ENCODE results near the gene FAM50A. TPM values are rescaled to one million over a fixed set of nuclear protein-coding genes. Genes with fewer than 3 reads are reported as not detected.

FAM50A gene
- total and polyA plus RNA-seq, 2 donors (not counting 1 experiment from before 2014, with no cell fraction given), result 44.5 to 79.8 TPM

GRCh38 chrX:154472685-154473632 is 29.0 kb downstream of the FAM50A start:
- 83% methylated on average over 17 of the region's 28 CpGs for WGBS (ENCODE audit: insufficient coverage)
- H4K20me1 ChIP-seq (ENCODE audit: control insufficient read depth, insufficient read depth, low read length, poor library complexity, severe bottlenecking), result no peaks in the 10 kb centered on the region
- peaks cover 0 to 18% of the 10 kb centered on the region in 2 experiments for H3K36me3 ChIP-seq (replicated peaks in 1 of 2; ENCODE audit: control extremely low read depth in 1 of 2, control insufficient read depth in 1 of 2, extremely low read depth in 1 of 2, insufficient read depth in 2 of 2, low read length in 1 of 2)
- no peak for DNase-seq
- H3K79me2 ChIP-seq (ENCODE audit: control insufficient read depth, insufficient read depth, low read length), result no peaks in the 10 kb centered on the region
- no peak overlapping the region for H3K9ac ChIP-seq (ENCODE audit: low read length)
- Mint-ChIP-seq H3K9me3 (ENCODE audit: insufficient read depth) (no peaks in the 10 kb centered on the region), H3K4me1 (peaks cover 2% of the 10 kb centered on the region), H3K27ac (no peak overlapping the region), H3K27me3 (no peaks in the 10 kb centered on the region), H3K4me3 (no peak overlapping the region)
- peaks cover 0 to 3% of the 10 kb centered on the region in 2 donors for H3K4me1 ChIP-seq (ENCODE audit: control insufficient read depth in 2 of 2, insufficient read depth in 2 of 2, low read length in 2 of 2)
- CTCF ChIA-PET, result no interaction called here
- TF ChIP-seq, protein P1, sequence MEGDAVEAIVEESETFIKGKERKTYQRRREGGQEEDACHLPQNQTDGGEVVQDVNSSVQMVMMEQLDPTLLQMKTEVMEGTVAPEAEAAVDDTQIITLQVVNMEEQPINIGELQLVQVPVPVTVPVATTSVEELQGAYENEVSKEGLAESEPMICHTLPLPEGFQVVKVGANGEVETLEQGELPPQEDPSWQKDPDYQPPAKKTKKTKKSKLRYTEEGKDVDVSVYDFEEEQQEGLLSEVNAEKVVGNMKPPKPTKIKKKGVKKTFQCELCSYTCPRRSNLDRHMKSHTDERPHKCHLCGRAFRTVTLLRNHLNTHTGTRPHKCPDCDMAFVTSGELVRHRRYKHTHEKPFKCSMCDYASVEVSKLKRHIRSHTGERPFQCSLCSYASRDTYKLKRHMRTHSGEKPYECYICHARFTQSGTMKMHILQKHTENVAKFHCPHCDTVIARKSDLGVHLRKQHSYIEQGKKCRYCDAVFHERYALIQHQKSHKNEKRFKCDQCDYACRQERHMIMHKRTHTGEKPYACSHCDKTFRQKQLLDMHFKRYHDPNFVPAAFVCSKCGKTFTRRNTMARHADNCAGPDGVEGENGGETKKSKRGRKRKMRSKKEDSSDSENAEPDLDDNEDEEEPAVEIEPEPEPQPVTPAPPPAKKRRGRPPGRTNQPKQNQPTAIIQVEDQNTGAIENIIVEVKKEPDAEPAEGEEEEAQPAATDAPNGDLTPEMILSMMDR (IDR thresholded peaks at IDR 0.05), result no peak
- no peak for TF ChIP-seq EZH2 (IDR thresholded peaks at IDR 0.05; ENCODE audit: borderline replicate concordance, insufficient read depth, low read depth, low read length, poor library complexity, severe bottlenecking)
- intact Hi-C loops (cut with micrococcal nuclease), result no loop called here
- H3K9me3 ChIP-seq (ENCODE audit: control extremely low read depth in 1 of 3, control insufficient read depth in 2 of 3, insufficient read depth in 1 of 3, low read length in 2 of 3), result no peaks in the 10 kb centered on the region
- no peak overlapping the region for H3K27ac ChIP-seq (ENCODE audit: low read length in 2 of 2)
- POLR2A ChIA-PET, result no interaction called here
- ATAC-seq (ENCODE audit: low read depth), result no peak
- no peak overlapping the region for H3K4me3 ChIP-seq (ENCODE audit: control extremely low read depth in 1 of 5, extremely low read depth in 1 of 5, insufficient read depth in 1 of 5, low read depth in 2 of 5, low read length in 4 of 5)
- H3K4me2 ChIP-seq (replicated peaks; ENCODE audit: low read depth, low read length, poor library complexity, severe bottlenecking), result no peak overlapping the region
- H3K27me3 ChIP-seq (replicated peaks in 1 of 4; ENCODE audit: control extremely low read depth in 1 of 4, control insufficient read depth in 3 of 4, insufficient read depth in 4 of 4, low read length in 3 of 4), result no peaks in the 10 kb centered on the region
- H2AFZ ChIP-seq (ENCODE audit: insufficient read depth, low read depth, low read length, poor library complexity, severe bottlenecking), result no peak overlapping the region

DNA sequence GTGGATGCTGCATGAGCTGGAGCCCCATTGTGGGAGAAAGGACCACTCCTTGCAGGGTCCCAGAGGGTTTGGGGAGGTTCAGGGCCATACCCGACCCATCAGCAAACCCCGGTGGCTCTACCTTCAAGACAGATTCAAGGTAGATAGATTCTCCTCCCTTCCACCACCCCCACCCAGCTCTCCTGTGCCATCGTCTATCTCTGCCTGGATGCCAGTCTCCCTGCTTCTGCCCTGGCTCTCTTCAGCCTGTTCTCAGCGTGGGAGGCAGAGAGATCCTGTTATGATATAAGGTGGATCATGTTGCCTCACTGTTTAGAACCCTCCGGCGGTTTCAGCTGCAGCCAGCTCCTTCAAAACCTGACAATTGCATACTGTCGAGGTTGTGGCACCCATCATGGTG is 29.7 kb downstream of the FAM50A start:
- peaks cover 0 to 7% of the 10 kb centered on the region in 2 donors for H3K4me1 ChIP-seq (ENCODE audit: control insufficient read depth in 2 of 2, insufficient read depth in 2 of 2, low read length in 2 of 2)
- no peak overlapping the region for H3K9ac ChIP-seq (ENCODE audit: low read length)
- H3K27me3 ChIP-seq (replicated peaks in 1 of 4; ENCODE audit: control extremely low read depth in 1 of 4, control insufficient read depth in 3 of 4, insufficient read depth in 4 of 4, low read length in 3 of 4), result no peaks in the 10 kb centered on the region
- H3K9me3 Mint-ChIP-seq (ENCODE audit: insufficient read depth), result no peaks in the 10 kb centered on the region
- H3K4me3 Mint-ChIP-seq, result no peak overlapping the region
- H4K20me1 ChIP-seq (ENCODE audit: control insufficient read depth, insufficient read depth, low read length, poor library complexity, severe bottlenecking), result no peaks in the 10 kb centered on the region
- H2AFZ ChIP-seq (ENCODE audit: insufficient read depth, low read depth, low read length, poor library complexity, severe bottlenecking), result no peak overlapping the region
- no CpG with 5 or more reads among the region's 7 CpGs for WGBS (ENCODE audit: insufficient coverage)
- H3K9me3 ChIP-seq (ENCODE audit: control extremely low read depth in 1 of 3, control insufficient read depth in 2 of 3, insufficient read depth in 1 of 3, low read length in 2 of 3), result no peaks in the 10 kb centered on the region
- H3K4me1 Mint-ChIP-seq, result peaks cover 5% of the 10 kb centered on the region
- peaks cover 0 to 18% of the 10 kb centered on the region in 2 experiments for H3K36me3 ChIP-seq (replicated peaks in 1 of 2; ENCODE audit: control extremely low read depth in 1 of 2, control insufficient read depth in 1 of 2, extremely low read depth in 1 of 2, insufficient read depth in 2 of 2, low read length in 1 of 2)
- no peak overlapping the region for H3K4me2 ChIP-seq (replicated peaks; ENCODE audit: low read depth, low read length, poor library complexity, severe bottlenecking)
- H3K27ac Mint-ChIP-seq, result no peak overlapping the region
- no peak overlapping the region for H3K4me3 ChIP-seq (ENCODE audit: control extremely low read depth in 1 of 5, extremely low read depth in 1 of 5, insufficient read depth in 1 of 5, low read depth in 2 of 5, low read length in 4 of 5)
- H3K79me2 ChIP-seq (ENCODE audit: control insufficient read depth, insufficient read depth, low read length), result no peaks in the 10 kb centered on the region
- no peak for TF ChIP-seq EZH2 (IDR thresholded peaks at IDR 0.05; ENCODE audit: borderline replicate concordance, insufficient read depth, low read depth, low read length, poor library complexity, severe bottlenecking)
- TF ChIP-seq, protein P1 (IDR thresholded peaks at IDR 0.05), result no peak
- ATAC-seq (ENCODE audit: low read depth) (no peak), DNase-seq (no peak)
- H3K27me3 Mint-ChIP-seq, result no peaks in the 10 kb centered on the region
- intact Hi-C loops (cut with micrococcal nuclease), result no loop called here
- no peak overlapping the region for H3K27ac ChIP-seq (ENCODE audit: low read length in 2 of 2)
- ChIA-PET CTCF (no interaction called here), POLR2A (no interaction called here)

Data from B cell (primary cell).